ENCODE data around the gene TIAM1.

TIAM1 gene, protein sequence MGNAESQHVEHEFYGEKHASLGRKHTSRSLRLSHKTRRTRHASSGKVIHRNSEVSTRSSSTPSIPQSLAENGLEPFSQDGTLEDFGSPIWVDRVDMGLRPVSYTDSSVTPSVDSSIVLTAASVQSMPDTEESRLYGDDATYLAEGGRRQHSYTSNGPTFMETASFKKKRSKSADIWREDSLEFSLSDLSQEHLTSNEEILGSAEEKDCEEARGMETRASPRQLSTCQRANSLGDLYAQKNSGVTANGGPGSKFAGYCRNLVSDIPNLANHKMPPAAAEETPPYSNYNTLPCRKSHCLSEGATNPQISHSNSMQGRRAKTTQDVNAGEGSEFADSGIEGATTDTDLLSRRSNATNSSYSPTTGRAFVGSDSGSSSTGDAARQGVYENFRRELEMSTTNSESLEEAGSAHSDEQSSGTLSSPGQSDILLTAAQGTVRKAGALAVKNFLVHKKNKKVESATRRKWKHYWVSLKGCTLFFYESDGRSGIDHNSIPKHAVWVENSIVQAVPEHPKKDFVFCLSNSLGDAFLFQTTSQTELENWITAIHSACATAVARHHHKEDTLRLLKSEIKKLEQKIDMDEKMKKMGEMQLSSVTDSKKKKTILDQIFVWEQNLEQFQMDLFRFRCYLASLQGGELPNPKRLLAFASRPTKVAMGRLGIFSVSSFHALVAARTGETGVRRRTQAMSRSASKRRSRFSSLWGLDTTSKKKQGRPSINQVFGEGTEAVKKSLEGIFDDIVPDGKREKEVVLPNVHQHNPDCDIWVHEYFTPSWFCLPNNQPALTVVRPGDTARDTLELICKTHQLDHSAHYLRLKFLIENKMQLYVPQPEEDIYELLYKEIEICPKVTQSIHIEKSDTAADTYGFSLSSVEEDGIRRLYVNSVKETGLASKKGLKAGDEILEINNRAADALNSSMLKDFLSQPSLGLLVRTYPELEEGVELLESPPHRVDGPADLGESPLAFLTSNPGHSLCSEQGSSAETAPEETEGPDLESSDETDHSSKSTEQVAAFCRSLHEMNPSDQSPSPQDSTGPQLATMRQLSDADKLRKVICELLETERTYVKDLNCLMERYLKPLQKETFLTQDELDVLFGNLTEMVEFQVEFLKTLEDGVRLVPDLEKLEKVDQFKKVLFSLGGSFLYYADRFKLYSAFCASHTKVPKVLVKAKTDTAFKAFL (N-terminal part only)

DNA sequence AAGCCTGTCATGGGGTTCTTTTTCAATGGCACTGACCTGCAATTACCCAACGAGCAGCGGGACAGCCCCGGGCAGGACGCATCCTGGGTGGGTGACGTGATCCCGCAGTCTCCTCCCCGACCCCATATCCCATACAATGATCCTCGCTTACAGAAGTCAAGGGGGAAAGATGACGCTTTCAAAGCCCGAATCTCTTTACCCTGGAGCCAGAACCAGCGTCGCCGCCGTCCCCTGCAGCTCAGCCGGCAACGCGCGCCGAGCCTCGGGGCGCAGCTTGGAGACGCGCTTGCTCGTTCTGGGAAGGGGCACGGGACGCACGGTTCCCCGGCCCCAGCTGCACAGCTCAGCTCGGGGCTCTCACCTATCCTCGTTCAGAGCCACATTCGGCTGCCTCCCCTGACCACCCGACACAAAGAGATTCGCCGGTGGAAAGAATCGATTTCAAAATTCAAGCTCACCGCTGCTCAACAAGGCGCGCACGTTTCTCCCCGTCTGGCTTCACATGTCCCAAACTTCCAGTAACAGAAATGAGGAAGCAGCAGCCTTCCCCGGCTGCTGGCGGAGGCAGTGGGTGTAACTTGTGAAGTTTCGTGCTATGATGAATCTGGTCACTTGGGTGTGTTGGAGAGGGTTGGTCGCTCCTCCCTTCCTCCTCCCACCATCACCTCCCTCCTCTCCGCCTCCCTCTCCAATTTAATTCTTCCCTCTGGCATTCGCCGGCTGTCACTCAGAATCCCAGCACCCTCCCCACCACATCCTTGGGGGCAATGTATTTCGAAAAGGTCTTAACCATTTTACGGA, at the start of gene TIAM1:
Gene TIAM1 (minus strand): TSS at position 582 of the 801 bp plus-strand sequence. CDS start 77,289 bp downstream, outside the sequence.
- DNase-seq: peak in 46 of 56 donors; percentile 6 to 75 (median 42)

- DNase-seq: no peak
Measured at GRCh38 chr21:31387560-31388186, 43.6 kb upstream of the TIAM1 start.

- DNase-seq: no peak
Measured at GRCh38 chr21:31386006-31386405, 41.9 kb upstream of the TIAM1 start.

- DNase-seq: no peak
Measured at GRCh38 chr21:31383770-31384169, 39.7 kb upstream of the TIAM1 start.

GRCh38 chr21:31382060-31382459, 38.0 kb upstream of the TIAM1 start:
- DNase-seq: no peak

DNA sequence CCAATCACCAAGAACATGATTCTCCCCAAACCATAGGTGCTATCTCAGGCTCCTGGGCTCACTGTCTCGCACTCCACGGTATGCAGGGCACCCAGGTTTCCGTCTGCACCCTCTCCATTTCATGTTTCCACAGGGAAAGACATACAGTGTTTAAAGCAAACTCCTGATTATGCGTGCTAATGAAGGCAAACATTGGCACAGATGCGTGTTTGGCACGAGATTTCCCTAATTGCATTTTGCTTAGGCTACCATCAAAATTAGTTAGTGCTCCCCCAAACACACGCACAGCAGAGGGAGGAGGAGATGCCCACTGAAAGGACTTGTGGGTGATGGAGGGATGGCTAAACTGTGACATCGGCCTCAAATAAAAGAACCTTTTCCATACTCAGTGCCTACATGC, 32.2 kb upstream of the TIAM1 start:
- no peak for DNase-seq

GRCh38 chr21:31374395-31374794, 30.3 kb upstream of the TIAM1 start:
- no peak for DNase-seq

GRCh38 chr21:31372471-31372765, 28.4 kb upstream of the TIAM1 start:
- DNase-seq: no peak

- no peak for DNase-seq
Measured at GRCh38 chr21:31371715-31372470, 27.8 kb upstream of the TIAM1 start.

GRCh38 chr21:31370893-31371544, 27.0 kb upstream of the TIAM1 start:
- peak in 1 of 56 donors; percentile 9 for DNase-seq

GRCh38 chr21:31370281-31370892, 26.3 kb upstream of the TIAM1 start:
- no peak for DNase-seq

DNA sequence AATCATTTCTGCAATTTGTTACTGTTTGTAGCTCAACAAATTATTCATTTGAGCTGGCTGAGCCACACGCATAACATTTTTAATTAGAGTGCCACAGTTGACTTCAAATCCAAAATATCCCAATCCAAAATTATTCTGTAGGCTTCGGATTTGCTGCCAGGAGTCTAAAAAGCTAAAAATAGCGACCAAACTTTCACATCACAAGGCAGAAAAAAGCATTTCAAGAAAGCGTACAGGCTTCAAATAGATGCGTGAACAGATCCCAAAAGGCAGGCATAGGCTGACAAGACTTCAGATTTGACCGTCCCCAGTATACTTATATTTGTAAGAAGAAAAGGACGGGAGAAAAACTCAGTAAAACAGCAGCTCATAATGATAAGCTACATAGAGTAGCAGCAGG, 24.3 kb upstream of the TIAM1 start:
- no peak for DNase-seq

DNA sequence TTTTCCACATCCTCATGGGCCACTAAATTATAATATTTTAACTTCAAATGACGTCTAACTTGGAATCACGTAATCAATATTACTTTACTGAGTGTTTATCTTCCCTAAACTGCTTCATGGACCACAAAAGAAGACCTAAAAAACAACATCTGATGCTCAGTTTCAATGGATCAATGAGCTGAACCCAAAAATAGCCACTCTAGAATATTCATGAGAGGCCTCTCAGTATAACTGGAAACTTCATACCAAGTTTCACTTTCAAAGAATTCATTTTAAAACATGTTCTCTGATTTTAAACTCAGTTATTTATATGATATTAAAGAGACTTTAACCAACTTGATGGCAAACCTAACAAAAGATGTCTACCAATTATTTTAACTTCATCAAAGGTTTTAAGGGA, 23.7 kb upstream of the TIAM1 start:
- DNase-seq: no peak

- no peak for DNase-seq
Measured at GRCh38 chr21:31366825-31367224, 22.8 kb upstream of the TIAM1 start.

GRCh38 chr21:31364253-31364945, 20.3 kb upstream of the TIAM1 start:
- DNase-seq: no peak

GRCh38 chr21:31363720-31364119, 19.7 kb upstream of the TIAM1 start:
- no peak for DNase-seq

DNA sequence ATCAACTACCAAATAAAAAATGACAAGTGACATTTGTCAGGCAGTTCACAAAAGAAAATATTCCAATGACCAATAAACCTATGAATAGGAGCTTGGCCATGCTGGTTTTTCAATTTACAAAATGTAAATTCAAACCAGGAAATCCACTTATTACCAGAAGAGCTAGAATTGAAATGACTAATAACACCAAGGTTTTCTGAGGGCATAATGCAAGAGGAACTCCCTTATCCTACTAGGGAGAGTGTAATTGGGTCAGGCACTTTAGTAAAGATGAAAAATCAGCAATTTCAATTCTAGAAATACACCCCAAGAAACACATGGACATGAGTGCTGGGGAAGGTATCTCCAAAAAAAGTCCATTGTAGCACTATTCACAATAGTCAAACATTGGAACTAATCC, 16.7 kb upstream of the TIAM1 start:
- no peak for DNase-seq

DNA sequence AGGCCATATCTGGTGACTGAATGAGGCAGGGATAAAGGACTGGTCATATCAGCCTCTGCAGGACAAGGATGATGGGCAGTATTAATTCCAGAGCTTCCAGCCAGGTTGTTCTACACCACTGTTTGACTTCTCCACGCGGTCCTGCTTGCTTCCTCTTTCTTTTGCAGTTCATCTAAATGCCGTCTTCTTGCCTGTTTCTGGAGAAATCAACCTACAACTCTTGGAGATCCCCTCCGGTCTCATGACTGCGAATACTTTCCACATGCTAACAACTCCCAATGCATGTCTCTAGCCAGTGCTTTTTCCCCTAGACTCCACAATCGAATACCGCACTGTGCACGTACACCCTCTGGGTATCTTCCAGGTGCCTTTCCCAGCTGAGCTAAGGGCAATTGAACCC, 14.1 kb upstream of the TIAM1 start:
- no peak for DNase-seq
